ENCODE results near the gene SDCCAG8.

Gene SDCCAG8

DNA sequence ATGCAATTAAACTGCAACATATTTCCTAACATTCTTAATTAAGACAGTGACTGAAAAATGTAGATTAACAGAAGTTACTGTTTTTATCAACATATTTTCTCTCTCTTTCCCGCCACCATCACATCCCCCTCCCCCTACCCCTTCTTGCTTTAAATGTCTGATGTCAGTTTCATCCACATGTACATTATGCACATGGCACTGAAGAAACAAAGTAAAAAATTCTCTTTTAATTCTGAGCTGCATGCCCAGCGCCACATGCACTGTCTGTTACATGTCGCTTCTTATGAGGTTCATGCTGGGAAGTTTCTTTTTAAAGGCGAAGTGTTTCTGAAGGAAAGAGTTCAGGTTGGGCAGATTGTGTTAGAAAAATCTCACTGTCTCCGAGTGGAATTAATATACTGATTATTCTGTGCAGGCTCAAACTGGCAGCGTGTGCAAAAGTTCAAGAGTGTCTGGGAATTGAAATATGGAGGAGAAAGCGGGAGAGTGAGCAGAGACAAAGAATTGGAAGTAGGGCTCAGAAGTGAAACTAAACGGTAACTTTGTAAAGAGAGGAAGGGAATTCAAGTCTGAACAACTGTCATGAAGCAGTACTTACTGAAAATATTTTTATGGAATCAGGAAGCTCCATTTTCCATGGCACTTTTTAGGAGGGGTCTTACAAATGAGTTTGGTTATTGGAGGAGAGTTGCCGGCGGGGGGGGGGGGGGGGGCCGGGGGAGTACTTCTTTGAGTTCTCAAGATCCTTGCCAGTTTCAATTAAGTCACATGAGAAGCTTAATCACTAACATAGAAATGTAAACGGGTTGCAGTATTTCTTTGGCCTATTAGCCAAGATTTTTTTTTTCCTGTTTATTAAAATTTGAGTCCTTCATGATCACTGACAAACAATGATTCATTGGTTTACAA, 217.6 kb downstream of the SDCCAG8 start:
- DNase-seq (ENCODE audit: low read depth, low spot score), result peak; percentile 20
- H3K27ac ChIP-seq, result peak overlapping the region; percentile 50

DNA sequence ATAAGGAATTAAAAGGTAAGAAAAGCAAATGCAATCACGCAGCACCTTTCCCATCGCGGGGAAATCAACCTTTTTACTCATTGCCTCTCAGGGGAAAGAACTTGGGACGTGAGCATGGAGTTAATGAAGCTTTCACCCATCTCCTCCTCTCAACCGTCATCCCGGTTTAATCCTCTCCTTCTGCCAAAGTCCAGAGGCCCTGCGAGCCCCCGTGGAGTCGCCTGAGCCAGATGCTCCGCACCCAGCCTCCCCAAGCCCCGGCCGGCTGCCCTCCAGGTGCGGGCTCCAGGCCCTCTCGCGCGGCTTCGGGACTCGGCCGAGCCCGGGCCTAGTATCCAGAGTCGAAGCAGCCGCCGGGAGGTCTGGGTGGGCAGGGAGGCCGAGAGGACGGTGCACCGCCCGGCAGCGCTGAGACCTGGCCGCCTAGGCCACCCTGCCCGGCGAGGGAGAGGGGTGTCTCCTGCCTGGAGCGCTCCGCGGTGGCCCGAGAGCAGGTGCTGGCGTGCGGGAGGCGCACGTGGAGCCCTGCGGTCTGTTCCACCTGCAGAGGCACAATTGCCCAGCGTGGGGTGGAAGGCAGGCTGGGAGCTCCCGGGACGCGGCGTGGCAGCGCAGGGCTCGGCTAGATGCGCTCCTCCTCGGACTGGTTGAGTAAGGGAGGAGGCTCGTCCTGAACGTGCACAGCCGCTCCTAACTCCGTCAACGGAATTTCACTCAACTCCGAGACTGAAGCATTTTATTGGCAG, 218.5 kb downstream of the SDCCAG8 start:
- no peak for DNase-seq (ENCODE audit: low read depth, low spot score)
- peak overlapping the region; percentile 50 for H3K27ac ChIP-seq

DNA sequence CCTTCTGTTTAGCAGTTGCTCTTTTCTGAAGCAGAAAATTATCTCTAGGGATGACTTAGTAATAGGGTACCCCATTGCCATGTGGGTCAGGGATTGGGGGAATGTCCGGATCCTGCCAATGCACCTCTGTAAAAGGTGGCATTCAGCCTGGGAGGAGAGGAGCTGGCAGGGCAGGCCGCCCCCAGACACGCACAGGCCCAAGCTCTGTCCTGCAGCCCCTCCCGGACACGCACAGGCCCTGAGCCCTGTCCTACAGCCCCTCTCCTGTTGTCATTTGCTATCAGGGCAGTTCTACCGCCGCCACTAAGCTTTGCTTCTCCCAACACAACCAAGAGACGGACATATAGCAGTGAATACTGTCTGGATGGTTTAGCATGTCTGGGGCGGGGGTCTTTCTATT, 219.1 kb downstream of the SDCCAG8 start:
- H3K27ac ChIP-seq, result no peak overlapping the region
- no peak for DNase-seq (ENCODE audit: low read depth, low spot score)

DNA sequence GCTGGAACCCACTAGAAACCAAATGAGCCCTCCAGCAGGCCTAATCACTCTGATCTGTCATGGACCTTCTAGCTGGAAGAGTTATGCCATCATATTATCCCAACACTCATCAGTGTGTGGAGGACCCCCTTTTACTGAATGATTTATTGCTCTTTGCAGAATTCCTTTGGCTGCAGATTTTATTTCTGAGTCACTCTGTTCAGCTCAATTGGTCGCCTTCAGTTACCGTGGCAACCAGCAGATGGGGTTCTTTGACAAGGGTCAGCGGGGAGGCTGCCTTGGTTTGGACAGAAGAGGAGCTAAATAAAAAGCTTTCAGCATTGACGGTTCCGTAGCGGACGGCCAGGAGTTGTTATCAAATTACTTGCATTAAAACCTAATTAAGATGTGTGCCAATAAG, 220.1 kb downstream of the SDCCAG8 start:
- H3K27ac ChIP-seq, result no peak overlapping the region
- no peak for DNase-seq (ENCODE audit: low read depth, low spot score)

DNA sequence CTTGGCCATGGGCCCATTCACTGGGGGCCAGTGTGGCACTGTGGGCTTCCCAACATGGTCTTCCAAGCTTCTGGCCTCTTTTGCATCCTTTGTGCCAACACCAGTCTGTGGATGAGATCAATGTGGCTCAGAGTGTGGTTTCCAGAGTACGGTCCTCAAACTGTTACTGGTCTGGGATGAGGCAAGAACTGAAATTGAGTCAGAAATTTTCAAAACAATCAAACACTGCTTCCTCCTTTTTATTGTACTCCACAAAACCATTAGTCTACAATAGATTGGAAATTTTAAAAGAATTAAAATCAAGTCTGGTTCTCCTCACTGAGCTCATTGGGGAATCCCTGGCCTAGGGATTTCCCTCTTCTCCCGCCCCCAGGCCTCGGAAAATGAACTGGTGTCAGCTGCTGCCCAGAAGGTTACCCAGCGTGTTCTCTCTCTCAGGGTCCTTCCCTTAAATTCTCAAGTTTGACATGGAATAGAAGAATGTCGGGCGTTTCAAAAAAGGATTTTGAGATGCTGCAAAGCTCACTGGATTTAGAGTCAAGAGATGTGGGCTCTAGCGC, 222.0 kb downstream of the SDCCAG8 start:
- DNase-seq (ENCODE audit: low read depth, low spot score), result no peak
- no peak overlapping the region for H3K27ac ChIP-seq

DNA sequence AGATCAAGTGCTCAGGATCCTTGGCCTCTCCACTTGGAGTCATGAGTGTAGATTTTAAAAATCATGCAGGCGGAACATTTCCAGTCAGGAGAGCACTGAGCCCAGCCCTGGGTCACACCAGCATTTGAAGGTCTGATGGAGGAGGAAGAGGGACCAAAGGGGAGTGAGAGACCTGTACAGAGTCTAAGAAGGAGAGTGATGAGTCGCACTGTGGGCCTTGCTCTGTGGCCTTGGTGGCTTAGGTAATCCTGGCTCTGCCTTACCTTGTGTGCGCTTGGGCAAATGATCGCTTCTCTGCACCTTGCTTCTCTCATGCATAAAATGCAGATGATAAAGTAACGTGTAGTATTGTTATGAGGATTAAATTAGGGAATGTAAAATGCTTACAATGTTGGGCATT, 225.3 kb downstream of the SDCCAG8 start:
- DNase-seq (ENCODE audit: low read depth, low spot score), result no peak
- no peak overlapping the region for H3K27ac ChIP-seq

DNA sequence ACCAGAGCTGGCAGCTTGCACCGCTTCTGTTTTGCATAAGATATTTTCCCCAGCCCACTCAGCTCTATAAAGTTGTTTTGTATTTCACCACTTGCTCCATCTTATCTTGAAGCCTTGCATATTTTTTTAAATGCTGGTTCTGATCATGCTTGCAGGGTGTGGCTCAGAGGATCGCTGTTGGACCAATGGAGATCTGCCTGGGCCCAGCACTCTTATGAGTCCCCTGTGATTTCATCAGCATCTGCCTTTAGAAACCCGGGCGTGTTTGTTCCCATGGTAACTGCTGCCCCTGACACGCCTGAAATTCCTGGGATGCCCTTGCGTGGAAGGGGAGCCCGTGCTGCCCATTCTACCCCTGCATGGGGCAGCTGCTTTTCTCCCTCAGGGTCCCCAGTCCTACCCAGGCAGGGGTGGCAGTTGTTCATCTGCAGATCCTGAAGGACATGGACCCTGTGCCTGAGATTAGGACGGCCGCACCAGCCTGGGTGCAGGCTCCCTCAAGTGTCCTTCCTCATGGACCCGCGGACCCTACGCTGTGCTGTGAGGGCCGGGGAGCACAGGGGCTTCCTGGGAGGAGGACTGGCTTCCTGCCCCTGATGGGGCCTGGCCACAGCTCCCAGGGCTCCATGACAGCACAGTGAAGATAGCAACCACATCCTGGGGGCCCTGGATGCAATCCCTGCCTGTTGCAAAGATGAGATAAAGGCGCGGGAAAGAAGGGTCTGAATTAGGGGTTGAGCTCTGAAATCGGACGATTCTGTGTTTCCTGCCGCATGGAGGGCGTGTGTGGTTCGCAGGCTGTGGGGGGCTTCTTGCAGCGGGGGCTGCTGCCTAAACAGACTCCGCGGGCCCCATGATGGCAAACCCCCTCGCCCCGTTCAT, 226.5 kb downstream of the SDCCAG8 start:
- peak; percentile 20 for DNase-seq (ENCODE audit: low read depth, low spot score)
- H3K27ac ChIP-seq, result no peak overlapping the region

DNA sequence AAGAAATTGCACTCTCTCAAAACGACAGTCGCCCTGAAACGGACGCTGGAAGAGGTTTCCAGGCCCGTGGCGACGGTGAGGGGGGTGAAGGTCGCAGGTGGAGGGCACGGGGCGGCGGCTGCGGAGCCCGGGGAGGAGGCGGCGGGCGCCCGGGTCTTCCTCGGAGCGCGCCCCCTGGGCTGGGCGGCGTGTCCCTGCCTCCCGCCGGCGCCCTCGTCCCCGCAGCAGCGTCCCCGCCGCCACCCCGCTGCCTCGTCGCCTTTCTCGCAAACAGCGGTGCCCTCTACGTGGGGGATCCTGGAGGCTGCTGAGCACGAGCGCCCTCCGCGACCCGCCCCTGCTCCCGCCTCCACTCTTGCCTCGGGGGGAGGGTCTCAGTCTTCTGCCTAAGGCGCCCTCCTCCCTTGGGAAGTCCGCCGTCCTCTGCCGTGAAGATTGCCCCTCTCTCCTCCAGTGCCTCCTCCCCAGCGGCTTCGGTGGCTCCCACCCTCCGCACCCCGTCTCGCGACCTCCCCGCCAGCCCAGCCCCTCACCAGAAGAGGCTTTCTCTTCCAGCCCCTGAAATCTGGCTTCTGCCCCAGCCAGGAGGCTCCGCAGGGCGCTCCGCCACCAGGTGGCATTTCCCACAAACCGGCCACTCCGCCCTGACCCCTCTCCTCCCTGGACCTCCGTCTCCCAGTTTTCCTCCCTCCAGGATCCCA, 227.4 kb downstream of the SDCCAG8 start:
- DNase-seq (ENCODE audit: low read depth, low spot score), result no peak
- no peak overlapping the region for H3K27ac ChIP-seq

DNA sequence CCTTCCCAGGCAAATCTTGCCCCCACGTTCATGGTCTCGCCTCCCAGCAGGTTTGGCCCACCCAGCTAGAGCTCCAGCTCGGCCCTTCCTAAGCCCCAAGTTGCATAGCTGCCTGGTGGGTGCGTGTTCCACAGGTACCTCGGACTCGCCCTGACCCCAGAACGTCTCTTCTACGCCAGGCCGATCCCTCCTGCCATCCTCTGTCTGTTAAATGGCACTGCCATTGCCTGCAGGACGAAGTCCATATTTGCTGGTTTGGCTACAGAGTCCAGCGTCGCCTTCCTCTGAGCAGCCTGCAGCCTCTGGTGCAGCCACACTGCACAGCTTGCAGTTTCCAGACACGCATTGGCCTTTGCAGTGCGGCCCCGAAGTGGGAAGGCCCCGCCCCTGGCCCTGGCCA, 228.1 kb downstream of the SDCCAG8 start:
- H3K27ac ChIP-seq, result no peak overlapping the region
- DNase-seq (ENCODE audit: low read depth, low spot score), result no peak

DNA sequence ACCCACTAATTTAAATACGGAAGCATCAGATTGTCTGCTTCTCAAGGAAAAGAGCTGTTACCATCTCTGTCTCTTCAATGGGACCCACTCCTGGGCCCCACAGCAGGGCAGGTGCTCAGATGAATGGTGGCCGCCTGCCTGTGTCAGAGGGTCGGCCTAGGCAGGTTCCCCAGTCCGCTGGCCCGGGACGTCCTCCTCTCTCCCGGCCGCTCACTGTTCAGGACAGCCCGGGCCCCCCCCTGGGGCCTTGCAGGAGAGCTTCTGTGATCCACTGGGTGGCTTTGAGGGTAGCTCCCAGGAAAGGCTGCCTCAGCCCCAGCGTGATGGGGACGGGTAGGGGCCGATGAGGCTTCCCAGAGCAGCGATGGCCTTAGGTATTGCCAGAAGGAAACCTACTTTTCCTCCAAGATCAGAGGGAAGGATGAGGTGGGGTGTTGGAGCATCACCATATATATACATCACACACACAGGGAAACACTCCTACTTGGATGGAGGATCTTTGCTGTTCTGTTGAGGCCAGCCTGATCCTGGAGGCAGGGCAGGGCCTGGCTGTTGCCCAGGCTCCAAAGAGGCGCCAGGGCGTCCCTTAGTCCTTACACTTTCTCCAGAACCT, 231.3 kb downstream of the SDCCAG8 start:
- H3K27ac ChIP-seq, result no peak overlapping the region
- no peak for DNase-seq (ENCODE audit: low read depth, low spot score)

DNA sequence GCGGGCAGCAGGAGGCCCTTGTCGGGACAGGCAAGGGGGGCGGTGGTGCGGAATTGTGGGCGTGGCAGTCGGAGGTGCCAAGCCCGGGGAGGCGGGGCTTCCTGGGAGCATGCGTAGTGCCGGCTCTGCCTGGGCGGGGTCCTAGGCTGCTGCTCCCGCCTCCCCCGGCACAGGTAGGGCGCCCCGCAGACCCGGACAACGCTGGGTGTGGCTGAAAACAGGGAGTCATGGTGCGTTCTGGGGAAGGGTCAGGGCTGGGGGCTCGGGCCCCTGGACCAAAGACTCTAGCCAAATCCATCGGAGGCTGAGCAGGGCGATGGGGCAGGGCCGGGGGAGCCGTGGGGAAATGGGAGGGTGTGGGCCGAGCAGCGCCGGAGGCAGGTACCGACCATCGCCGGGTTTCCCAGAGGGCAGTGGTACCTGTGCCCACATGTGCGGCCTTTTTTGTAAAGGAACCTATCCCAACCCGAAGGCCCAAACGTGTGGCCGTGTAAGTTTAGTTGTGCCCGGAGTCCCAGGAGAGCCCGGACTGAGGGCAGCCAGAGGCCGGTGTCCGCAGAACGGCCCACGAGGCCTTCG, 231.9 kb downstream of the SDCCAG8 start:
- no peak for DNase-seq (ENCODE audit: low read depth, low spot score)
- H3K27ac ChIP-seq, result no peak overlapping the region

DNA sequence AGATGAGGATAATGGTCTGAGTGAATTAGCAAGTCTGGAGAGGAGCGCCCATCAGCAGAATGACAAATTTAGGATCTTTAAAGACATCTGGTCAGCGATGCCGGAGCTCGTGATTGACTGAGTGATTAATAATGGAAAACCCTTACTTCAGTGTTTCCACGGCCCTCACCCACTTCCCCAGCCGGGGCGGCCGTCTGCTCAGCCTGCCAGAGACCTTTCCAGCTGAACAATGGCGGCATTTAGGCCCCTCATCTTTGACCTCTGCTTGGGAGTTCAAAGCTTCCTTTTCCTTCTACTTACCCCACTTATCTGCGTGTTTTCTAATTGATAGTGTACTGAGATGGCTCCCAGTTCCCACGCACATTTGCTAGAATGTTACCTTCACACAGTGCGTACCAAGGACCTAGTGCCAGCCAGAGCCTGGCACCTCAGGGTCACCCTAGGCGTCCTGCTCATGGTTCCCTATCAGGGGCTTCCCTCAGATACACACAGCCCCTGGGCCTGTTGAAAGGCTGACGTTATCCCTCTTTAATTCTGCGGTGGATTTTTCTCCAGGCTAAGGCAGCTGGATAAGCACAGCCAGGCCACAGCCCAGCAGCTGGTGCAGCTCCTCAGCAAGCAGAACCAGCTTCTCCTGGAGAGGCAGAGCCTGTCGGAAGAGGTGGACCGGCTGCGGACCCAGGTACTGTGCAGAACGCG, 232.8 kb downstream of the SDCCAG8 start:
- no peak overlapping the region for H3K27ac ChIP-seq
- no peak for DNase-seq (ENCODE audit: low read depth, low spot score)

DNA sequence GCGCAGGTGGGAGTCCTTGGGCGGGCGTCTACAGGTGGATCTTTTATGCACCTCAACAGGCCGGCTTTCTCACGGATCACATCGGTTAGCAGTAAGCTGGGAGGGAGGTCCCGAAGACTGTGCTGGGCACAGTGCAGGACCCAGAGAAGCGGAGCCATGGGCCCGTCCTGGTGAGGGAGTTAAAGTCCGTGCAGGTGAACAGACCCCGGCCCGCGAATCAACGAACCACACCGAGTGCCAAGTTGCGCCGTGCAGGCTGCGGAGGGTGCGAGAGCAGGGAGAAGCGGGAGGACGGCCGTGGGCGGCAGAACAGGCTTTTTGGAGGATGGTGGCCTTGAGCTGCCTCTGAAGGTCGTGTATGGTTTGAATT, 233.3 kb downstream of the SDCCAG8 start:
- no peak for DNase-seq (ENCODE audit: low read depth, low spot score)
- H3K27ac ChIP-seq, result no peak overlapping the region

DNA sequence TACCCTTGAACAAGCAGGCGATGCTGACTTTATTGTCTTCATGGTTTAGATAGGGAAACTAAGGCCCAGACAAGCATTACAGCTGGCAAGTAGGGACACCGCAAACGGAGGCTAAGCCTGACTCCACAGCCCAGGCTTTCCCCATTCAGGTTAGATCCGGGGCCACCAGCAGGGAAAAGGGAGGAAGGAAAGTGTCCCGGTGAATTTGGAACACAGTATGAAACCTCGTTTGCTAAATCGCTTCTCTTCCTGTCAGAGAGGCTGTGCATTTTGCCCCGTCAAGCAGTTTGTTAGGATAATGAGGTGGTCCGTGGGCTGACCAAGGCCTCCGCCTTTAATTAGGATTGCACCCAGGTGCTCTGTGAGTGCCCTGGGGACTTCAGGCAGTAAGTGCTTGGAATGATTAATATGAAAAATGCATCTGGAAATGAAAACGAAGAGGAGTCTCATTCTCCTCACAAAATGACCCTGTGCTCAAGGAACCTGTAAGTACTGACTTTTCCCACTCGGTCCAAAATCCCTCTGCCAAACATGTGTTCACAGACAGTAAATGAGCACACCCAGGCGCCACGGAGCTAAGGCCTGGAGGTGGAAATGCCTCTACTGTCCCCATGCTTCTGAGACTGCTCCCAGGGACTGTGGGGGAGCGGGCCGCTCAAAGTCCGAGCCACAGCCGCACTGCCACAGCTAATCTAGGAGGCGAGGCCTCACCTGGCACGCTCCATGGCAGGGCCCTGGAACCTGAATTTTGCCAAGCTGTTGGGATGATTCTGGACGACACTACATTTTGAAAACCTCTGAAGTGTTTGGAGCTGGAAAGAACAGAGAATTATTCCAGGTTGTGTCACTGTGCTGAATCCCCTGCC, 234.1 kb downstream of the SDCCAG8 start:
- no peak overlapping the region for H3K27ac ChIP-seq
- no peak for DNase-seq (ENCODE audit: low read depth, low spot score)

DNA sequence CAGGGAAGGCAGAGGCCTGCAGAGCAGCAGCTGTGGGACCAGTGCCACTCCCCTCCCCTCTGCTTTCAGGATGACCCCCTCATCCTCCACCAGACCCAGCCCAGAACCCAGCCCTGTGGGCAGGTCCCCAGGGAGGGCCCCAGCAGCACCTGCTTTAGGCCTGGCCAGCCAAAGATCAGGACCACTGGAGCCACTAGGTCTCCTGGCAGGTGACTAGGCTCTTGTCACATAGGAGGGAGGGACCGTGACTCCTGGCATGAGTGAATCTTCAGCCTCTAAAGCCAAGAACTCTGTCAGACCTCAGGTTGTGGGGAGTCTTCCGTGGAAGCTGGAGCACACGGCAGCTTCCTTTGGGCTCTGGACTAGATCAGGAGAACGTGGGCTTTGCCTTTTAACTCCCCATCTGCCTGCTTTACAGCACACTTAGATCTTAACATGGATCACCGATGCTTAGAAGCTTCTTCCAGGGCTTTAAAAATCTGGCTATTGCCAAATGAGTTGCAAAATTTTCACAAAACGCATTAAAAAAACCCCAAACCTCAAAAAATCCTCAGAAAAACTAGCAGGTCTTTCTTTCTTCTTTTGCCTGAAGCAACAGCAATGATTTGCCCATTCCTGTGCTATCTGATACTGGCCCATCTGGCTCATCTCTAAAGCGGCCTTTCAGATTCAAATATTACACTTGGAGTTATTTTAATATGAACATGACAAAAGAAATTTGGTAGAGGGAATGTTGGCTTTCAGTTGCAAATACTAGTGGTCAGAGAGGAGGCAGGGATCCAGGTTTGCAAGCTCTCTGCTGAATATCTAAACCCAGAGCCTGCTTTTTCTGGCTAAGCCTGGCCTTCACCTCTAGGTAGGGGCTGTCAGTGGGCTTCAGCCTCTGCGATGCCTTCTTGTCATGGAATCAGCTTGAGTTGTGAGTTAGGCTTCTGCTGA, 235.2 kb downstream of the SDCCAG8 start:
- no peak for DNase-seq (ENCODE audit: low read depth, low spot score)
- no peak overlapping the region for H3K27ac ChIP-seq
